Parathyroid adenoma (tissue), 2 donors: ENCODE measurements around the gene HOXA13.
A peak's percentile ranks its signal among the peaks of the same experiment; 100 is the strongest.

Source experiments
- H2AFZ ChIP-seq: fragments of 300-600 bp; sonication (generic); one replicate; pipeline ENCODE4 v1.7.0; 2017; ENCODE audit warnings: antibody characterized with exemption, mild to moderate bottlenecking
- H3K27ac ChIP-seq: fragments of 300-600 bp; sonication (generic); one replicate; pipeline ENCODE4 v1.7.0; 2017
- H3K27me3 ChIP-seq: fragments of 300-600 bp; sonication (generic); one replicate; pipeline ENCODE4 v1.7.0; 2017; ENCODE audit warnings: low read length; ENCODE audit not compliant: control insufficient read depth, insufficient read depth
- H3K36me3 ChIP-seq: fragments of 300-600 bp; sonication (generic); one replicate; pipeline ENCODE4 v1.7.0; 2017; ENCODE audit warnings: low read length; ENCODE audit not compliant: control insufficient read depth, insufficient read depth
- H3K4me1 ChIP-seq: fragments of 300-600 bp; sonication (generic); one replicate; pipeline ENCODE4 v1.7.0; 2017; ENCODE audit warnings: control low read depth
- H3K4me2 ChIP-seq: fragments of 300-600 bp; sonication (generic); one replicate; pipeline ENCODE4 v1.7.0; 2017; ENCODE audit warnings: low read length
- H3K4me3 ChIP-seq: fragments of 300-600 bp; sonication (generic); one replicate; pipeline ENCODE4 v1.7.0; 2017; ENCODE audit warnings: low read depth, low read length
- H3K79me2 ChIP-seq: fragments of 300-600 bp; sonication (generic); one replicate; pipeline ENCODE4 v1.7.0; 2017; ENCODE audit warnings: control low read depth
- H3K9ac ChIP-seq: fragments of 300-600 bp; sonication (generic); one replicate; pipeline ENCODE4 v1.7.0; 2017; ENCODE audit warnings: mild to moderate bottlenecking
- H3K9me3 ChIP-seq: fragments of 300-600 bp; sonication (generic); one replicate; pipeline ENCODE4 v1.7.0; 2017; ENCODE audit warnings: low read length; ENCODE audit not compliant: control insufficient read depth
- CTCF ChIP-seq: fragments of 300-600 bp; sonication (generic); IDR thresholded peaks from one replicate; pipeline ENCODE4 v1.7.0; 2017; ENCODE audit warnings: antibody characterized with exemption, mild to moderate bottlenecking
- donor health status: primary hyperparathyroidism.

HOXA13 gene

GRCh38 chr7:27162561-27163287 is 37.2 kb downstream of the HOXA13 start:
- H3K4me2 ChIP-seq = no peak overlapping the region
- no peak overlapping the region for H3K27ac ChIP-seq
- no peak overlapping the region for H3K9ac ChIP-seq
- no peaks in the 10 kb centered on the region for H3K9me3 ChIP-seq
- H3K79me2 ChIP-seq = no peaks in the 10 kb centered on the region
- no peak for TF ChIP-seq CTCF
- no peak overlapping the region for H2AFZ ChIP-seq
- H3K4me3 ChIP-seq = no peak overlapping the region
- no peaks in the 10 kb centered on the region for H3K4me1 ChIP-seq
- peaks cover 38% of the 10 kb centered on the region for H3K27me3 ChIP-seq
- H3K36me3 ChIP-seq = no peaks in the 10 kb centered on the region

GRCh38 chr7:27161721-27162560 is 38.0 kb downstream of the HOXA13 start:
- Histone ChIP-seq H2AFZ (peak overlapping the region; percentile 16), H3K4me3 (no peak overlapping the region), H3K36me3 (no peaks in the 10 kb centered on the region), H3K9me3 (no peaks in the 10 kb centered on the region), H3K27ac (no peak overlapping the region), H3K9ac (no peak overlapping the region), H3K79me2 (no peaks in the 10 kb centered on the region), H3K4me1 (no peaks in the 10 kb centered on the region), H3K27me3 (peaks cover 45% of the 10 kb centered on the region), H3K4me2 (no peak overlapping the region)
- TF ChIP-seq CTCF = no peak

GRCh38 chr7:27161214-27161720 is 38.6 kb downstream of the HOXA13 start:
- Histone ChIP-seq H3K27me3 (peaks cover 45% of the 10 kb centered on the region), H3K9me3 (no peaks in the 10 kb centered on the region), H3K36me3 (no peaks in the 10 kb centered on the region), H3K27ac (no peak overlapping the region), H3K9ac (no peak overlapping the region), H3K79me2 (no peaks in the 10 kb centered on the region), H3K4me1 (no peaks in the 10 kb centered on the region), H3K4me2 (peak overlapping the region; percentile 87), H2AFZ (peak overlapping the region; percentile 100), H3K4me3 (peak overlapping the region; percentile 61)
- no peak for TF ChIP-seq CTCF

- peak overlapping the region; percentile 100 for H2AFZ ChIP-seq
- H3K9me3 ChIP-seq = no peaks in the 10 kb centered on the region
- H3K9ac ChIP-seq = no peak overlapping the region
- peak overlapping the region; percentile 61 for H3K4me3 ChIP-seq
- H3K79me2 ChIP-seq = no peaks in the 10 kb centered on the region
- peak; percentile 100 for TF ChIP-seq CTCF
- no peak overlapping the region for H3K27ac ChIP-seq
- H3K27me3 ChIP-seq = peaks cover 43% of the 10 kb centered on the region
- H3K4me2 ChIP-seq = peak overlapping the region; percentile 87
- H3K4me1 ChIP-seq = no peaks in the 10 kb centered on the region
- no peaks in the 10 kb centered on the region for H3K36me3 ChIP-seq
Observed at GRCh38 chr7:27160546-27161213, 39.2 kb downstream of the HOXA13 start.
